NCI-H82 treated with DMSO at 0.1 percent for 48 hours (cell line): ENCODE data around the gene AKAIN1.

Experiments used
- DNase-seq: peaks from one replicate; lab custom pipeline; 2025; ENCODE audit not compliant: unreplicated experiment; lab: John Stamatoyannopoulos, UW

The AKAIN1 gene

DNA sequence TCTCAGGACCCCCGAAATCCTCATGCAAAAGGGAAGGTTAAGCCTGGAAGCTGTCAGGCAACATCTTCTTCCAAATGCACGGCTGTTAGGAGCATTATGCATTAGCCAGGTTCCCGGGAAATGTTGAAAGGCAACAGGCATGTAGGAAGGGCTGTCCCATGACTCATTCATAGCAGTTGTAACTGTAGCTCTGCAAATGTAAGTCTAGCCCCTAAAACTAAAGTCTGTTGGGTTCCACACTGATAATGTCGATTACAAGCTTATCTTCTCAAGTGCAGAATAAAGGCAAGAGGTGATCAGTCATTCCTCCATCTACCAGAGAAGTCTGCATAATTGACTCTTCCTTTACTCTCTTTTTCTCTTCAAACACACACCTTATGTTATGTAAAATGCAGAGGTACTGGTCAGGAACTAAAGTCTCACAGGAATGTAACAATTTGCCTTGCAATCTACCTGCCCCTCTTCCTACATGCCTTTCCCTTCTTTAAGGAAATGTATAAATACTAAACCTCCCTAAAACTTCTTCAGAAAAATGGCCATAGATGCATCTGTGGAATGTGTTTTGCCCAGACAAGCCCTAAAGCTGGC is 99.8 kb downstream of the AKAIN1 start:
- DNase-seq: no peak

DNA sequence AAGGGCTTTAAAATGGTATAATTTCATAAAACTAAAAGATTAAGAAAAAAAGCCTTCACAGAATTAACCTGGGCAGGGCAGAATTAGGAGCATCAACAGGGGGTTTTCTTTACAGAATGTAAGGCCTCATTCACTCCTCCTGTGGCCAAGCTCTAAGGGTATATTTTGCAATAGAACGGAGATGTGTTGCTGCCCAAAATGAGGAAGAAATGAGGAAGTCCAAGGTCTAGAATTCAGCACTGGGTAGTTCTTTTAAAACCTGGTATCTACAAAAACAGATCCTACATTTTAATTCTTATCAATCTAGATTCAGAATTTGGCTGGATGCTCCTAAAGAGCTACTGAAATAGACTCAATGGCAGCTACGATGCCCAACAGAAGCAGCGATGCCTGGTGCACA is 101.8 kb downstream of the AKAIN1 start:
- DNase-seq: no peak

DNA sequence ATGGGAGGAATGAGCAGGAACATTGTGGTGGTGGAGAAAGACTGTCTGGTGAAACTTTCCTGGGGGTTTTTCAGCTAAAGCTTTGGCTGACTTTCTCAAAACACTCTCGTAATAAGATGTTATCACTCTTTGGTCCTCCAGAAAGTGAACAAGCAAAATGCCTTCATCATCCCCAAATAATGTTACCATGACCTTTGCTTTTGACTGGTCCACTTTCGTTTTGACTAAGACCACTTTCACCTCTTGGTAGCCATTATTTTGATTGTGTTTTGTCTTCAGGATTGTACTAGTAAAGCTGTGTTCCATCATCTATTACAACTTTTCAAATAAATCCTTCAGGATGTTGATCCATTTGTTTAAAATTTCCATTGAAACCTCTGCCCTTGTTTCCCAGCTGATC is 103.2 kb downstream of the AKAIN1 start:
- DNase-seq: no peak
